OCI-LY7 (cell line): ENCODE data around the gene MAP1B. TPM values are rescaled to one million over a fixed set of nuclear protein-coding genes. Genes with fewer than 3 reads are reported as not detected.

ENCODE experiments used
- BruUV-seq: library from RNA; stranded (reverse); fragments of 400-500 nt; replicated peaks from 2 replicates; lab custom pipeline; 2021; lab: Mats Ljungman, UMichigan
- CTCF ChIA-PET: fragments of 300-600 bp; sonication (Branson Sonifier 250); formaldehyde crosslinking; loops from one replicate; lab custom pipeline; 2022; ENCODE audit warnings: antibody characterized with exemption; ENCODE audit not compliant: unreplicated experiment; lab: Charles Lee
- POLR2A ChIA-PET: fragments of 300-600 bp; sonication (Branson Sonifier 250); formaldehyde crosslinking; loops from one replicate; lab custom pipeline; 2022; ENCODE audit warnings: antibody characterized with exemption; lab: Charles Lee
- DNase-seq: peaks from one replicate; pipeline ENCODE4 v3.0.0-alpha.2; 2015; ENCODE audit warnings: low spot score
- H2AFZ ChIP-seq: fragments of 200-600 bp; sonication (generic), shearing (Covaris generic); 2 replicates; pipeline ENCODE4 v1.6.1; 2014; ENCODE audit warnings: mild to moderate bottlenecking, antibody characterized with exemption, low read length, moderate library complexity
- H3K27ac ChIP-seq: fragments of 200-600 bp; sonication (generic); 2 replicates; pipeline ENCODE4 v1.5.1; 2014; ENCODE audit warnings: mixed run types, low read depth, mild to moderate bottlenecking, moderate library complexity, low read length, inconsistent platforms; ENCODE audit not compliant: poor library complexity, severe bottlenecking
- H3K36me3 ChIP-seq: fragments of 200-600 bp; sonication (generic); 2 replicates; pipeline ENCODE4 v1.6.1; 2014; ENCODE audit warnings: mild to moderate bottlenecking, antibody characterized with exemption, low read length, moderate library complexity, mixed read lengths; ENCODE audit not compliant: insufficient read depth
- H3K4me1 ChIP-seq: fragments of 200-600 bp; sonication (generic); 2 replicates; pipeline ENCODE4 v1.5.1; 2014; ENCODE audit warnings: mild to moderate bottlenecking, low read length; ENCODE audit not compliant: insufficient read depth, poor library complexity, severe bottlenecking
- H3K4me2 ChIP-seq: fragments of 200-600 bp; sonication (generic); 2 replicates; pipeline ENCODE4 v1.6.1; 2014; ENCODE audit warnings: mild to moderate bottlenecking, low read length
- H3K4me3 ChIP-seq: fragments of 200-600 bp; sonication (generic); 2 replicates; pipeline ENCODE4 v1.5.1; 2014; ENCODE audit warnings: mild to moderate bottlenecking, low read depth, low read length; ENCODE audit not compliant: poor library complexity, severe bottlenecking
- H3K79me2 ChIP-seq: fragments of 200-600 bp; sonication (generic); 2 replicates; pipeline ENCODE4 v1.6.1; 2016; ENCODE audit warnings: low read depth, mild to moderate bottlenecking, low read length, moderate library complexity, mixed read lengths; ENCODE audit not compliant: insufficient read depth
- H3K9me2 ChIP-seq: fragments of 200-600 bp; sonication (generic); 2 replicates; pipeline ENCODE4 v1.6.1; 2016; ENCODE audit warnings: mild to moderate bottlenecking, low read length, mixed read lengths; ENCODE audit not compliant: insufficient read depth
- H3K9me3 ChIP-seq: fragments of 200-600 bp; sonication (generic); 2 replicates; pipeline ENCODE4 v1.6.1; 2014; ENCODE audit warnings: mild to moderate bottlenecking, mixed run types, low read length, mixed read lengths
- H4K20me1 ChIP-seq: fragments of 200-600 bp; sonication (generic); 2 replicates; pipeline ENCODE4 v1.6.1; 2014; ENCODE audit warnings: mild to moderate bottlenecking, antibody characterized with exemption, low read length, moderate library complexity, mixed read lengths; ENCODE audit not compliant: insufficient read depth
- EZH2phosphoT487 ChIP-seq: fragments of 200-600 bp; sonication (generic); IDR thresholded peaks from 2 replicates; pipeline ENCODE4 v1.6.1; 2018; ENCODE audit warnings: low read depth, borderline replicate concordance, mild to moderate bottlenecking, mixed run types, antibody characterized with exemption, low read length, moderate library complexity, mixed read lengths
- intact Hi-C: fragments of 100-400 bp; cut with micrococcal nuclease; formaldehyde crosslinking; loops from one replicate; pipeline ENCODE4 v1.10.0; 2022; ENCODE audit not compliant: unreplicated experiment
- total RNA-seq, 2 experiments: library from RNA; depleted of rRNA in 1 of 2; stranded (reverse); fragments of >200 nt in 1 of 2; shearing (Covaris generic) in 1 of 2; gene quantifications; 2 replicates each; pipeline ENCODE4 v1.2.3, GENCODE V29; 2014 to 2022
- TF ChIP-seq, protein P1 (sequence below): fragments of 200-600 bp; sonication (generic); conservative IDR thresholded peaks from 2 replicates; pipeline ENCODE4 v1.5.1; 2014; ENCODE audit warnings: mild to moderate bottlenecking, antibody characterized with exemption, low read length, moderate library complexity, mixed read lengths

Gene MAP1B
- total RNA-seq, 2 experiments from 2014 or later, result not detected

DNA sequence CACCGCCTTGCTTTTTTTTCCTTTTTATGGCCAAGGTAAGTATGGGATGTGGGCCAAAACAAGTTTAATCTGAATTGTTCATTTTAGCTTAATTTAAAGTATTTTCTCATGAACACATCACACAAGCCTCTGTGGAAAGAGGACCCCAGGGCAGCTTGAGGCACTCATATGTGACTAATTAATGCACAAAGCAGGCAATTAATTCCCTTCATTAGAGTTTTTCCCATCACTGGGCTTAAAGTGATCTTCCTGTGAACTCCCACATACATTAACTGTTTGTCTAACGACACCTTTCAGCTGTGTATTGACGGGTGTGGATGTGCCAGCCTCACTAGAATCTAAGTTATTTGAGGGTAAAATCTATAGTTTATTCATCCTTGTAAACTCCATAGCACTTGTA lies 109.5 kb downstream of the MAP1B start:
- intact Hi-C loops, result no loop called here
- ChIA-PET POLR2A (interaction anchor here (0.7 to 0.9 kb wide), 2 partner anchors 13 to 26 kb away, joined by 3 to 4 read pairs; no protein-coding TSS in a partner anchor), CTCF (no interaction called here)
- Histone ChIP-seq H3K9me2 (no peaks in the 10 kb centered on the region), H3K27ac (no peak overlapping the region), H2AFZ (no peak overlapping the region), H3K36me3 (peaks cover 69% of the 10 kb centered on the region), H4K20me1 (no peaks in the 10 kb centered on the region), H3K4me1 (no peaks in the 10 kb centered on the region), H3K9me3 (no peaks in the 10 kb centered on the region), H3K79me2 (no peaks in the 10 kb centered on the region), H3K4me2 (no peak overlapping the region), H3K4me3 (no peak overlapping the region)
- no TSS peak for BruUV-seq
- no peak for DNase-seq
- no peak for TF ChIP-seq EZH2phosphoT487
- TF ChIP-seq, protein P1, sequence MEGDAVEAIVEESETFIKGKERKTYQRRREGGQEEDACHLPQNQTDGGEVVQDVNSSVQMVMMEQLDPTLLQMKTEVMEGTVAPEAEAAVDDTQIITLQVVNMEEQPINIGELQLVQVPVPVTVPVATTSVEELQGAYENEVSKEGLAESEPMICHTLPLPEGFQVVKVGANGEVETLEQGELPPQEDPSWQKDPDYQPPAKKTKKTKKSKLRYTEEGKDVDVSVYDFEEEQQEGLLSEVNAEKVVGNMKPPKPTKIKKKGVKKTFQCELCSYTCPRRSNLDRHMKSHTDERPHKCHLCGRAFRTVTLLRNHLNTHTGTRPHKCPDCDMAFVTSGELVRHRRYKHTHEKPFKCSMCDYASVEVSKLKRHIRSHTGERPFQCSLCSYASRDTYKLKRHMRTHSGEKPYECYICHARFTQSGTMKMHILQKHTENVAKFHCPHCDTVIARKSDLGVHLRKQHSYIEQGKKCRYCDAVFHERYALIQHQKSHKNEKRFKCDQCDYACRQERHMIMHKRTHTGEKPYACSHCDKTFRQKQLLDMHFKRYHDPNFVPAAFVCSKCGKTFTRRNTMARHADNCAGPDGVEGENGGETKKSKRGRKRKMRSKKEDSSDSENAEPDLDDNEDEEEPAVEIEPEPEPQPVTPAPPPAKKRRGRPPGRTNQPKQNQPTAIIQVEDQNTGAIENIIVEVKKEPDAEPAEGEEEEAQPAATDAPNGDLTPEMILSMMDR, result no peak

GRCh38 chr5:72221099-72221498 lies 113.8 kb downstream of the MAP1B start:
- TF ChIP-seq EZH2phosphoT487, result no peak
- TF ChIP-seq, protein P1, result no peak
- CTCF ChIA-PET, result no interaction called here
- Histone ChIP-seq H3K9me3 (no peaks in the 10 kb centered on the region), H3K4me3 (no peak overlapping the region), H3K4me2 (no peak overlapping the region), H3K4me1 (no peaks in the 10 kb centered on the region), H4K20me1 (no peaks in the 10 kb centered on the region), H3K36me3 (peaks cover 100% of the 10 kb centered on the region), H3K79me2 (no peaks in the 10 kb centered on the region), H2AFZ (no peak overlapping the region), H3K9me2 (no peaks in the 10 kb centered on the region), H3K27ac (no peak overlapping the region)
- intact Hi-C loops, result no loop called here
- DNase-seq, result no peak
- POLR2A ChIA-PET, result interaction anchor here (0.6 kb wide), 1 partner anchor 529 kb away, joined by 5 read pairs; no protein-coding TSS in a partner anchor
- BruUV-seq, result no TSS peak

DNA sequence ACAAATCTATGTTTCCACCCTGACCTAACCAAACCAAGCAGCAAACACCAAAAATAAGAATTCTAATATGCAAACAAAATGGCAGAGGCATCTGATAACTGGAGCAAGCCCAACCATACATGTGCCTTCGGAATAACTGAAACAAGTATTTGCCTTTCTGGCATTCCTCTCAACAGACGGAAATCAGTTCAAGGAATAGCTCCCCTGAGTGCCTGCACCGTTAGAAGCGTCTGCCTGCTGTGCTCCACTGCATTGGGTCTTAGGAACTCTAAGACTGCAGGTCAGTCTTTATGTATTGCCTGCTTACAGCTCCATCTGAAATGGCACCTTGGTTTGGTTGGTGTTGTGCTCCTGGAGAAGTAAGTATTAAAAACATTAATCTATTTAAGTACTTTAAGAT lies 114.3 kb downstream of the MAP1B start:
- ChIA-PET CTCF (no interaction called here), POLR2A (interaction anchor here (0.6 kb wide), 1 partner anchor 529 kb away, joined by 5 read pairs; no protein-coding TSS in a partner anchor)
- no peak overlapping the region for H3K4me2 ChIP-seq
- no peaks in the 10 kb centered on the region for H4K20me1 ChIP-seq
- no peaks in the 10 kb centered on the region for H3K9me3 ChIP-seq
- no peak overlapping the region for H2AFZ ChIP-seq
- DNase-seq, result no peak
- TF ChIP-seq, protein P1, result no peak
- no peak for TF ChIP-seq EZH2phosphoT487
- H3K36me3 ChIP-seq, result peaks cover 100% of the 10 kb centered on the region
- H3K4me1 ChIP-seq, result no peaks in the 10 kb centered on the region
- H3K9me2 ChIP-seq, result no peaks in the 10 kb centered on the region
- no TSS peak for BruUV-seq
- H3K27ac ChIP-seq, result no peak overlapping the region
- no peak overlapping the region for H3K4me3 ChIP-seq
- intact Hi-C loops, result no loop called here
- no peaks in the 10 kb centered on the region for H3K79me2 ChIP-seq
